IPS-18a (cell line): ENCODE data around the gene FBLN7.
"Not testable (repeated sequence)": the region's sequence is repeated elsewhere in the genome, so short reads cannot be mapped to it uniquely, and the experiment has no call there.

ENCODE experiments used
- H3K27ac ChIP-seq: one replicate; pipeline ENCODE4 v1.5.1; 2013; ENCODE audit warnings: low read length
- H3K27me3 ChIP-seq: one replicate; pipeline ENCODE4 v1.6.1; 2013; ENCODE audit warnings: mild to moderate bottlenecking, low read length; ENCODE audit not compliant: control insufficient read depth, insufficient read depth
- H3K36me3 ChIP-seq: one replicate; pipeline ENCODE4 v1.6.1; 2013; ENCODE audit warnings: low read depth, low read length; ENCODE audit not compliant: control insufficient read depth
- H3K4me1 ChIP-seq: one replicate; pipeline ENCODE4 v1.6.1; 2013; ENCODE audit warnings: low read depth, low read length; ENCODE audit not compliant: control insufficient read depth
- H3K4me3 ChIP-seq: one replicate; pipeline ENCODE4 v1.5.1; 2013; ENCODE audit warnings: low read length
- H3K9ac ChIP-seq: one replicate; pipeline ENCODE4 v1.6.1; 2013; ENCODE audit warnings: mild to moderate bottlenecking, low read length, moderate library complexity
- H3K9me3 ChIP-seq: one replicate; pipeline ENCODE4 v1.6.1; 2013; ENCODE audit warnings: low read depth, low read length; ENCODE audit not compliant: control insufficient read depth

Gene FBLN7

DNA sequence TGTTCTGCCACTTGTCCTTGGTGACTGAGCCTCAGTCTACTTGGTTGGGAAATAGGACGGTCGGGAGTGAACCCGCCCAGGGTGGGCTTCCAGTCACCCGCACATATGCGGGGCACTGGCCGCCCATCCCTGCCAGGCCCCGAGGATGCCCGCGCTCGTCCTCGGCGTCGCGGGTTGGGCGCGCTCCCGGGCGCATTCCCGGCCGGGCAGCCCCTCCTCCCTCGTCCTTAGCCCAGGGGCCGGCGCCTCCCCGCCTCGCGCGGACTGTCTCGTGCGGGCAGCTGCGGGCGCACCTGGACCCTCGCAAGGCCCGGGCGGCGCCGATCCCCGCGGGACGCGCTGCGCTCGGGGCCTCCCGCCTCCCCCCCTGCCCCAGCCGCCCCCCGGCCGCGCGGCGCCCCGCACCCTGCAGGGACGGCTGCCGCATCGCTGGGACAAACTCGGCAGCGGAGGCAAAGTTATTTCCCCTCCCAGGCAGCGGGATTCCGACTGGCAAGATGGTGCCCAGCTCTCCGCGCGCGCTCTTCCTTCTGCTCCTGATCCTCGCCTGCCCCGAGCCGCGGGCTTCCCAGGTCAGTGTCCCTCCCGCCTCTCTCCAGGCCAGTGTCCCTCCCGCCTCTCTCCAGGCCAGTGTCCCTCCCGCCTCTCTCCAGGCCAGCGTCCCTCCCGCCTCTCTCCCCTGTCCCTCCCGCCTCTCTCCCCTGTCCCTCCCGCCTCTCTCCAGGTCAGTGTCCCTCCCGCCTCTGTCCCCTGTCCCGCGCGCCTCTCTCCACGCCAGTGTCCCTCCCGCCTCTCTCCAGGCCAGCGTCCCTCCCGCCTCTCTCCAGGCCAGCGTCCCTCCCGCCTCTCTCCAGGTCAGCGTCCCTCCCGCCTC is at the start of gene FBLN7:
Gene FBLN7 (plus strand): TSS at position 227 of the 874 bp plus-strand sequence. CDS start 271 bp downstream, at position 498.
- peaks cover 66% of the 10 kb centered on the region for H3K27me3 ChIP-seq

DNA sequence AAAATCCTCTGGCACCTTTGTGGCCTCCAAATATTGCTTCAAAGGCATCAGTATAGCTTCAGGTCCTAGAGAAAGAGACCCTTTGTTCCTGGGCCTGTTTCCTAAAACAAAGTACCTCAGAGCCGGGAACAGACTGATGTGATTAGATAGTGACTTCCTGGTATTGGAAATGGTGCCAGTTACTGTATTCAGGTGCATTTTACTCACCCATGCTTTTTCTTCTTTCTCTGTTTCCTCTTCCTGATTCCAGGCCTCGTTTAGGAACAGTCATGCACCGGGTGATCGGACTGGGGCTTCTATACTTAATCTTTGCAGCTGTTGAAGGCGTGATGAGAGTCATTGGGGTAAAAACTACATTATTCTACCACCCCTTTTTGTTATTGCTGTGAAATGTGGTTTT is 48.8 kb upstream of the FBLN7 start:
- Histone ChIP-seq H3K27ac (no peak overlapping the region), H3K9ac (no peak overlapping the region), H3K4me1 (no peaks in the 10 kb centered on the region), H3K9me3 (no peaks in the 10 kb centered on the region), H3K36me3 (peaks cover 9% of the 10 kb centered on the region), H3K4me3 (no peak overlapping the region), H3K27me3 (no peaks in the 10 kb centered on the region)

More for the DNA sequence above, at the start of gene FBLN7:
- no peaks in the 10 kb centered on the region for H3K9me3 ChIP-seq
- H3K27ac ChIP-seq = no peak within 1 kb of the TSS
- H3K4me1 ChIP-seq = peaks cover 3% of the 10 kb centered on the region
- peak within 1 kb of the TSS; percentile 57 for H3K4me3 ChIP-seq
- H3K9ac ChIP-seq = no peak within 1 kb of the TSS
- H3K36me3 ChIP-seq = no peaks in the 10 kb centered on the region

- H3K27ac ChIP-seq = no peak overlapping the region
- peaks cover 9% of the 10 kb centered on the region for H3K36me3 ChIP-seq
- H3K9me3 ChIP-seq = no peaks in the 10 kb centered on the region
- H3K4me1 ChIP-seq = no peaks in the 10 kb centered on the region
- no peak overlapping the region for H3K4me3 ChIP-seq
- H3K9ac ChIP-seq = no peak overlapping the region
- H3K27me3 ChIP-seq = no peaks in the 10 kb centered on the region
Observed at GRCh38 chr2:112092286-112093041, 45.7 kb upstream of the FBLN7 start.

DNA sequence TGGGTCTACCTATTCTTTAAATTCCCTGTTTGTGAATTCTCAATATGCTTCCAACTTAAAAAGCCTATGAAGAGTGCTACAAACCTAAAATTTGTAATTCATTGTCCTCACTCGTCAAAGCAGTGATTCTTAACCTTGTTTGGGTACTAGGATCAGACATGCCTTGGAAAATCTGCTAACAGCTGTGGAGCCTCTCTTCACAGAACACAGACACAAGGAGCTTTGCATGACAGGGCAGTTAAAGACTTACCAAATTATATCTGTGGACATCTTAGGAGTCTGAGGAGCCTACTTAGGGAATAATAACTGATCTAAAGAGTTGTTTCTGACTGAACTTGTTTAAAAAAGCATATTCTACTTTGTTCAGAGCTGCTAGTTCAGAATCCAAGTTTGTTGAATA is 45.0 kb upstream of the FBLN7 start:
- H3K4me1 ChIP-seq = no peaks in the 10 kb centered on the region
- H3K4me3 ChIP-seq = no peak overlapping the region
- H3K9me3 ChIP-seq = no peaks in the 10 kb centered on the region
- H3K27ac ChIP-seq = no peak overlapping the region
- no peak overlapping the region for H3K9ac ChIP-seq
- peaks cover 9% of the 10 kb centered on the region for H3K36me3 ChIP-seq
- no peaks in the 10 kb centered on the region for H3K27me3 ChIP-seq

GRCh38 chr2:112095681-112096080 is 42.5 kb upstream of the FBLN7 start:
- H3K27me3 ChIP-seq = no peaks in the 10 kb centered on the region
- H3K27ac ChIP-seq = no peak overlapping the region
- H3K4me3 ChIP-seq = no peak overlapping the region
- H3K4me1 ChIP-seq = no peaks in the 10 kb centered on the region
- H3K9ac ChIP-seq = no peak overlapping the region
- H3K36me3 ChIP-seq = no peaks in the 10 kb centered on the region
- no peaks in the 10 kb centered on the region for H3K9me3 ChIP-seq

- Histone ChIP-seq H3K27me3 (no peaks in the 10 kb centered on the region), H3K9ac (no peak overlapping the region), H3K36me3 (no peaks in the 10 kb centered on the region), H3K27ac (no peak overlapping the region), H3K4me3 (no peak overlapping the region), H3K4me1 (no peaks in the 10 kb centered on the region), H3K9me3 (no peaks in the 10 kb centered on the region)
Observed at GRCh38 chr2:112096098-112096497, 42.1 kb upstream of the FBLN7 start.

DNA sequence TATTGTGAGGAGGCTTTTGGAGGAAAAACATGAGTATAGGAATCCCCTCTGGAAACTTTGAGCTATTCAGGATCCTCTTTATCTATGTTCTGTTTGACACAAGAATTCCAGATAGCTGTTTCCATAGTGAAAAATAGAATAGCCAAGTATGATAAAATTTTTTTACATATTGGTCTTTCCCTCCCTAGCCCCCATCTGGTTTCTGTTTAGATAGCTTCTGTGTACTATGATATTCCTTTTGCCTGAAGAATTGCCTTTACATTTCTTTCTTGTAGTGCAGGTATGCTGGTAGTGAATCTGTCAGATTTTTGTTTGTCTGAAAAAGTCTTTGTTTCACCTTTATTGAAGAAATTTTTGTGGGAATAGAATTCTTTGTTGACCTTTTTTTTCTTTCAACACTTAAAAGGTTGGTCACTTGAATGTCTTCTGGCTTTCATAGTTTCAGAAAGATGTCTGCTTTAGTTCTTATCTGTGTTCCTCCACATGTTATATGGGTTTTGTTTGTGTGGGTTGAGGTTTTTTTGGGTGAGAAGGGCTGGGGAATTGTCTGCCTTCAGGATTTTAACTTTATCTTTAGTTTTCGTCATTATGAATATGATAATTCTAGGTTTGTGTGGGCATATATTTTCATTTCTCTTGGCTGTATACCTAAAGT is 29.9 kb upstream of the FBLN7 start:
- Histone ChIP-seq H3K9me3 (peaks cover 4% of the 10 kb centered on the region), H3K36me3 (no peaks in the 10 kb centered on the region)

DNA sequence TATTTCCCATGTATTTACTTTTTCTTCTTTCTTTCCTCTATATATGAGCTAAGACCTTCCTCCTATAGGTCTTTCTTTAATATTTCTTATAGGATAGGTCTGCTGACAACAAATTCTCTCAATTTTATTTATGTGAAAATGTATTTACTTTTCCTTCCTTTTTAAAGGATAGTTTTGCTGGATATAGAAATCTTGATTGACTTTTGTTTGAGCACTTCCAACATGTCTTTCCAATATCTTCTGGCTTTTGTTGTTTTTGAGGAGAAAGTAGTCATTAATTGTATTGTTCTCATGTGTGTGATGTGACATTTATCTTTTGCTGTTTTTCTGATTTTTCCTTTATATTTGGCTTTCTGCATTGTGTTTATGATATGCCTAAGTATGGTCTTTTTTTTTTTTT is 28.9 kb upstream of the FBLN7 start:
- Histone ChIP-seq H3K9ac (no peak overlapping the region), H3K27ac (no peak overlapping the region), H3K27me3 (no peaks in the 10 kb centered on the region), H3K9me3 (peaks cover 4% of the 10 kb centered on the region), H3K36me3 (no peaks in the 10 kb centered on the region), H3K4me3 (no peak overlapping the region), H3K4me1 (no peaks in the 10 kb centered on the region)

More for the DNA sequence above, 29.9 kb upstream of the FBLN7 start:
- Histone ChIP-seq H3K27ac (no peak overlapping the region), H3K4me3 (no peak overlapping the region), H3K4me1 (no peaks in the 10 kb centered on the region), H3K9ac (no peak overlapping the region), H3K27me3 (no peaks in the 10 kb centered on the region)

GRCh38 chr2:112110966-112111365 is 27.2 kb upstream of the FBLN7 start:
- H3K27ac ChIP-seq = no peak overlapping the region
- H3K9ac ChIP-seq = no peak overlapping the region
- H3K27me3 ChIP-seq = no peaks in the 10 kb centered on the region
- peaks cover 4% of the 10 kb centered on the region for H3K9me3 ChIP-seq
- no peaks in the 10 kb centered on the region for H3K36me3 ChIP-seq
- no peaks in the 10 kb centered on the region for H3K4me1 ChIP-seq
- H3K4me3 ChIP-seq = no peak overlapping the region

DNA sequence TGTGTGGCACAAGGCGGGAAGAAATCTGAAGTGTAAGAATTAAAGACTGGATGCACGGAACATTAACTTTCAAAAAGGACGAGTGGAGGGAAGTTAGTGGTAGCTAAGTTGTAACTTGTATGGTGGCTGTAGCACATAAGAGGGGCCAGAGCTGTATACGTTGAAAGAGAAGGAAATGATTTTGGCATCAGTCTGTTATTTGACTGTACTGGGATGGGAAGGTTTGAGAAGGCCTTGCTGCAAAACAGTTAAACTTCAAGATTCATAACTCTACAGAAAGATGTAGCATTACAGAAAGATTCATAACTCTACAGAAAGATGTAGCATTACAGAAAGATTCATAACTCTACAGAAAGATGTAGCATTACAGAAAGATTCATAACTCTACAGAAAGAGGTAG is 24.8 kb upstream of the FBLN7 start:
- H3K4me3 ChIP-seq, H3K27ac ChIP-seq, H3K36me3 ChIP-seq, H3K27me3 ChIP-seq, H3K9ac ChIP-seq, H3K4me1 ChIP-seq, H3K9me3 ChIP-seq: not testable (repeated sequence)

- H3K9me3 ChIP-seq = no peaks in the 10 kb centered on the region
- H3K4me1 ChIP-seq = no peaks in the 10 kb centered on the region
- H3K4me3 ChIP-seq = no peak overlapping the region
- H3K36me3 ChIP-seq = no peaks in the 10 kb centered on the region
- no peaks in the 10 kb centered on the region for H3K27me3 ChIP-seq
- no peak overlapping the region for H3K27ac ChIP-seq
- H3K9ac ChIP-seq = no peak overlapping the region
Observed at GRCh38 chr2:112118148-112118547, 20.0 kb upstream of the FBLN7 start.
